Parathyroid adenoma (tissue), 2 donors: Measurements from ENCODE around the gene RGS19.

Experiments
- H2AFZ ChIP-seq: fragments of 300-600 bp; sonication (generic); one replicate; pipeline ENCODE4 v1.7.0; 2017; ENCODE audit warnings: antibody characterized with exemption, mild to moderate bottlenecking
- H3K27ac ChIP-seq: fragments of 300-600 bp; sonication (generic); one replicate; pipeline ENCODE4 v1.7.0; 2017
- H3K27me3 ChIP-seq: fragments of 300-600 bp; sonication (generic); one replicate; pipeline ENCODE4 v1.7.0; 2017; ENCODE audit warnings: low read length; ENCODE audit not compliant: control insufficient read depth, insufficient read depth
- H3K36me3 ChIP-seq: fragments of 300-600 bp; sonication (generic); one replicate; pipeline ENCODE4 v1.7.0; 2017; ENCODE audit warnings: low read length; ENCODE audit not compliant: control insufficient read depth, insufficient read depth
- H3K4me1 ChIP-seq: fragments of 300-600 bp; sonication (generic); one replicate; pipeline ENCODE4 v1.7.0; 2017; ENCODE audit warnings: control low read depth
- H3K4me2 ChIP-seq: fragments of 300-600 bp; sonication (generic); one replicate; pipeline ENCODE4 v1.7.0; 2017; ENCODE audit warnings: low read length
- H3K4me3 ChIP-seq: fragments of 300-600 bp; sonication (generic); one replicate; pipeline ENCODE4 v1.7.0; 2017; ENCODE audit warnings: low read depth, low read length
- H3K79me2 ChIP-seq: fragments of 300-600 bp; sonication (generic); one replicate; pipeline ENCODE4 v1.7.0; 2017; ENCODE audit warnings: control low read depth
- H3K9ac ChIP-seq: fragments of 300-600 bp; sonication (generic); one replicate; pipeline ENCODE4 v1.7.0; 2017; ENCODE audit warnings: mild to moderate bottlenecking
- H3K9me3 ChIP-seq: fragments of 300-600 bp; sonication (generic); one replicate; pipeline ENCODE4 v1.7.0; 2017; ENCODE audit warnings: low read length; ENCODE audit not compliant: control insufficient read depth
- CTCF ChIP-seq: fragments of 300-600 bp; sonication (generic); IDR thresholded peaks from one replicate; pipeline ENCODE4 v1.7.0; 2017; ENCODE audit warnings: antibody characterized with exemption, mild to moderate bottlenecking
- donor health status: primary hyperparathyroidism.

Gene RGS19

GRCh38 chr20:64086801-64087200 lies 7.5 kb upstream of the RGS19 start:
- TF ChIP-seq CTCF, result no peak
- H3K4me2 ChIP-seq, result no peak overlapping the region
- H3K27ac ChIP-seq, result no peak overlapping the region
- H3K36me3 ChIP-seq, result no peaks in the 10 kb centered on the region
- H3K4me3 ChIP-seq, result no peak overlapping the region
- no peaks in the 10 kb centered on the region for H3K9me3 ChIP-seq
- H3K79me2 ChIP-seq, result no peaks in the 10 kb centered on the region
- H2AFZ ChIP-seq, result no peak overlapping the region
- no peak overlapping the region for H3K9ac ChIP-seq
- peaks cover 16% of the 10 kb centered on the region for H3K4me1 ChIP-seq
- H3K27me3 ChIP-seq, result no peaks in the 10 kb centered on the region

- no peaks in the 10 kb centered on the region for H3K36me3 ChIP-seq
- peaks cover 16% of the 10 kb centered on the region for H3K4me1 ChIP-seq
- H3K4me2 ChIP-seq, result no peak overlapping the region
- no peak overlapping the region for H3K4me3 ChIP-seq
- no peaks in the 10 kb centered on the region for H3K79me2 ChIP-seq
- H3K9me3 ChIP-seq, result no peaks in the 10 kb centered on the region
- H3K27ac ChIP-seq, result peak overlapping the region; percentile 65
- TF ChIP-seq CTCF, result no peak
- H3K9ac ChIP-seq, result no peak overlapping the region
- no peaks in the 10 kb centered on the region for H3K27me3 ChIP-seq
- H2AFZ ChIP-seq, result peak overlapping the region; percentile 91
Observed at GRCh38 chr20:64084685-64085152, 5.4 kb upstream of the RGS19 start.

GRCh38 chr20:64083804-64084684 lies 4.7 kb upstream of the RGS19 start, which contains the start of gene LKAAEAR1:
Gene LKAAEAR1 (minus strand): TSS chr20:64084398. CDS start chr20:64084219, 179 bp downstream.
- Histone ChIP-seq H3K27me3 (no peaks in the 10 kb centered on the region), H3K79me2 (no peaks in the 10 kb centered on the region), H2AFZ (peak within 1 kb of the TSS; percentile 91), H3K9me3 (no peaks in the 10 kb centered on the region), H3K4me1 (peaks cover 19% of the 10 kb centered on the region), H3K4me3 (peak within 1 kb of the TSS; percentile 41), H3K36me3 (no peaks in the 10 kb centered on the region), H3K9ac (no peak within 1 kb of the TSS), H3K27ac (peak within 1 kb of the TSS; percentile 65), H3K4me2 (peak within 1 kb of the TSS; percentile 70)
- peak; percentile 8 for TF ChIP-seq CTCF

- no peak overlapping the region for H3K9ac ChIP-seq
- H3K27ac ChIP-seq, result peak overlapping the region; percentile 65
- no peaks in the 10 kb centered on the region for H3K36me3 ChIP-seq
- peak overlapping the region; percentile 91 for H2AFZ ChIP-seq
- H3K4me1 ChIP-seq, result peaks cover 24% of the 10 kb centered on the region
- H3K9me3 ChIP-seq, result no peaks in the 10 kb centered on the region
- TF ChIP-seq CTCF, result peak; percentile 77
- no peaks in the 10 kb centered on the region for H3K79me2 ChIP-seq
- peak overlapping the region; percentile 41 for H3K4me3 ChIP-seq
- H3K27me3 ChIP-seq, result no peaks in the 10 kb centered on the region
- H3K4me2 ChIP-seq, result peak overlapping the region; percentile 70
Observed at GRCh38 chr20:64083378-64083803, 4.1 kb upstream of the RGS19 start.
